Lower leg skin (tissue), 3 donors: ENCODE results near the gene NR0B2.

Experiments
- POLR2A ChIP-seq, 2 donors: fragments of 450-650 bp; IDR thresholded peaks; one replicate each; pipeline ENCODE4 v1.6.1; 2016 to 2017; ENCODE audit warnings: antibody characterized with exemption in 2 of 2, mild to moderate bottlenecking in 1 of 2, moderate library complexity in 1 of 2
- TF ChIP-seq, protein P1 (sequence below), 3 donors: fragments of 450-650 bp; IDR thresholded peaks; one replicate each; pipeline ENCODE4 v1.5.1; 2016; ENCODE audit warnings: antibody characterized with exemption in 3 of 3, mild to moderate bottlenecking in 3 of 3, moderate library complexity in 2 of 3

DNA sequence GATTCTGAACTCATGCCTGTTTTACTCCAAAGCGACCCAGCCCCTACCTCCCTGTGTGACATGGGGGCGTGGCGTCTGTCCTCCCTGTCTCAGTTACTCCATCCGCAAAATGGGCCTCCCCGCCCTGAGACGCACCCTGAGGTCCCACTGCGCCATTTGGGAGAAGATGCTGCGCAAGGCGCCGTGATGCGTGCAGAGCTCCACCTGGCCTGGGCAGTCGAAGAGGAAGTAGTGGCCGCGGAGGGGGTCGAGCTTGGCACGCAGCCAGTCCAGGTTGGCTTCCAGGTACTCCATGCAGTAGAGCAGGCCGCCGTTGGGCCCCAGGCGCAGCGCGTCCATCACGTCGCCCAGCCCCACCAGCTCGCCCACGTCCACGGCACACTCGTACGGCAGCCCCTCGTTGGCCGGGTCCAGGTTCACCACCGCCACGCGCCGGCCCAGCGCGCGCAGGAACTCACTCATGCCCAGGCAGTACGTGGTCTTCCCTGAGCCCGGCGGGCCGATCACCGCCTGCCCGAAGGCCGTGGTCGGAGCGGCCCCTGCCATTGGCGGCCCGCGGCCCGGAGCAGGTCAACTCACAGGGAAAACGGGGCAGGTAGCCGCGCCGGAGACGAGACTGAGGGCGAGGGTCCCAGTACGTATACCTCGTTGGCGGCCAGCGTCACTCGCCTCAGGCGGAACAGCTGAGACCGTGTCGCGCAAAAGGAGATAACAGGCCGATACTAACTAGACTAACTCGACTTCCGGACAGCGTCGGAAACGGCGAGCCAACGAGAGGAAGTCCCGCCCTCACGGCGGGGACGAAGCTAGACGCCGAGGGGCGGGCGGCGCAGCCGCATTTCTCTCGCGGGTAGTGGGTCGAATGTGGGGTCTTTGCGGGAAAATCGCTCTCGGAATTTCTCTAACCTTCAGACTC lies 24.0 kb downstream of the NR0B2 start, which contains the start of gene GPN2:
- no peak for TF ChIP-seq POLR2A (IDR thresholded peaks at IDR 0.05)
- TF ChIP-seq, protein P1, sequence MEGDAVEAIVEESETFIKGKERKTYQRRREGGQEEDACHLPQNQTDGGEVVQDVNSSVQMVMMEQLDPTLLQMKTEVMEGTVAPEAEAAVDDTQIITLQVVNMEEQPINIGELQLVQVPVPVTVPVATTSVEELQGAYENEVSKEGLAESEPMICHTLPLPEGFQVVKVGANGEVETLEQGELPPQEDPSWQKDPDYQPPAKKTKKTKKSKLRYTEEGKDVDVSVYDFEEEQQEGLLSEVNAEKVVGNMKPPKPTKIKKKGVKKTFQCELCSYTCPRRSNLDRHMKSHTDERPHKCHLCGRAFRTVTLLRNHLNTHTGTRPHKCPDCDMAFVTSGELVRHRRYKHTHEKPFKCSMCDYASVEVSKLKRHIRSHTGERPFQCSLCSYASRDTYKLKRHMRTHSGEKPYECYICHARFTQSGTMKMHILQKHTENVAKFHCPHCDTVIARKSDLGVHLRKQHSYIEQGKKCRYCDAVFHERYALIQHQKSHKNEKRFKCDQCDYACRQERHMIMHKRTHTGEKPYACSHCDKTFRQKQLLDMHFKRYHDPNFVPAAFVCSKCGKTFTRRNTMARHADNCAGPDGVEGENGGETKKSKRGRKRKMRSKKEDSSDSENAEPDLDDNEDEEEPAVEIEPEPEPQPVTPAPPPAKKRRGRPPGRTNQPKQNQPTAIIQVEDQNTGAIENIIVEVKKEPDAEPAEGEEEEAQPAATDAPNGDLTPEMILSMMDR (IDR thresholded peaks at IDR 0.05): no peak
